H54 (cell line): ENCODE data around the gene BICDL2.
"Not testable (repeated sequence)": the region's sequence is repeated elsewhere in the genome, so short reads cannot be mapped to it uniquely, and the experiment has no call there.

ENCODE experiments used
- DNase-seq: peaks from one replicate; pipeline ENCODE4 v3.0.0; 2011; ENCODE audit warnings: low spot score, mixed read lengths; ENCODE audit not compliant: insufficient read length
- FAIRE-seq: peaks from 3 replicates; lab custom pipeline; 2011; peaks lifted over from hg19 to GRCh38; lab: Jason Lieb, UNC
- POLR2A ChIP-seq: IDR thresholded peaks from 2 replicates; pipeline ENCODE4 v1.6.1; 2011; ENCODE audit warnings: low read depth, mild to moderate bottlenecking, low read length

The BICDL2 gene

DNA sequence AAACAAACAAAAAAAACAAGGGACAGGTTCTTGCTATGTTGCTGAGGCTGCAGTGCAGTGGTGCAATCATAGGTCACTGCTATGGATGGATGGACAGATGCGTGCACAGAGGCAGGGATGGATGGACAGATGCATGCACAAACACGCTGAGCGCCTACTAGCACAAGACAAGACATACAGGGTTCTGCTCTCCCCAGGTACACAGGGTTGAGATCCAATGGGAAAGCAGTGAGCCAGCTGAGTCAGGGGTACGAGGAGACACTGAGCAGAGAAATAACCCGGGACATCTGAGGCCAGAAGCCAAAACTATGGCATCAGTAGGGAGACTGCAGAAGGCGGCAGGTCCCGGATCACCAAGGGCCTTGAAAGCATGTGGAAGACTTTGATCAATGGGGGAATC is 34.9 kb upstream of the BICDL2 start:
- no peak for TF ChIP-seq POLR2A
- DNase-seq (no peak), FAIRE-seq (no peak)

DNA sequence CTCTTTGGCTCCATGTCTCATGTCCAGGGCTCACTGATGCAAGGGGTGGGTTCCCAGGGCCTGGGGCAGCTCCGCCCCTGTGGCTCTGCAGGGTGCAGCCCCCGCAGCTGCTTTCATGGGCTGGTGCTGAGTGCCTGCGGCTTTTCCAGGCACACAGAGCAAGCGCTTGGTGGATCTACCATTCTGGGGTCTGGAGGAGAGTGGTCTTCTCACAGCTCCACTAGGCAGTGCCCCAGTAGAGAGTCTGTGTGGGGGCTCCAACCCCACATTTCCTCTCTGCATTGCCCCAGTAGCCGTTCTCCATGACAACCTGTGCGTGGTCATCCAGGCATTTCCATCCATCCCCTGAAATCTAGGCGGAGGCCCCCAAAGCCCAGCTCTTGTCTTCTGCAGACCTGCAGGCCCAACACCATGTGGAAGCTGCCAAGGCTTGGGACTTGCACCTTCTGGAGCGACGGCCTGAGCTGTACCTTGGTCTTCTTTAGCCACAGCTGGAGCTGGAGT is 33.9 kb upstream of the BICDL2 start:
- DNase-seq (no peak), FAIRE-seq (no peak)
- no peak for TF ChIP-seq POLR2A

DNA sequence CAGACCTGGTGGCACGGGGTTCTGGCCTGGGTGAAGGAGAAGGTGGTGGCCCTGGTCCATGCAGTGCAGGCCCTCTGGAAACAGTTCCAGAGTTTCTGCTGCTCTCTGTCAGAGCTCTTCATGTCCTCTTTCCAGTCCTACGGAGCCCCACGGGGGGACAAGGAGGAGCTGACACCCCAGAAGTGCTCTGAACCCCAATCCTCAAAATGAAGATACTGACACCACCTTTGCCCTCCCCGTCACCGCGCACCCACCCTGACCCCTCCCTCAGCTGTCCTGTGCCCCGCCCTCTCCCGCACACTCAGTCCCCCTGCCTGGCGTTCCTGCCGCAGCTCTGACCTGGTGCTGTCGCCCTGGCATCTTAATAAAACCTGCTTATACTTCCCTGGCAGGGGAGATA is 32.4 kb upstream of the BICDL2 start:
- not testable (repeated sequence) for DNase-seq, FAIRE-seq

DNA sequence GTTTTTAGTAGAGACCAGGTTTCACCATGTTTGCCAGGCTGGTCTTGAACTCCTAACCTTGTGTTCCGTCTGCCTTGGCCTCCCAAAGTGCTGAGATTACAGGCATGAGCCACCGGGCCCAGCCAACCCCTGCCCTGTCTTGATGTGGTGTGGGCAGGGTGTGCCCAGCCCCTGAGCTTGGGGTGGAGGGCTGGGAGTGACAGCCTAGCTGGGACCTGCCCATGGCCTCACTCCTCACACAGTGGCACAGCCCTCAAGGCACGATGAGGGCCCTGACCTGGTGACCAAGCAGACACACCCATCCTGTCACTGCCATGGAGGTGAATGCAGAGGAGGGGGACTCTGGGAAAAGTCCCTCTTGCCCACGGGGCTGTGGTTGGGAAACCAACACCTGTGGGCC is 31.7 kb upstream of the BICDL2 start:
- no peak for DNase-seq
- TF ChIP-seq POLR2A, result no peak
- FAIRE-seq, result no peak

DNA sequence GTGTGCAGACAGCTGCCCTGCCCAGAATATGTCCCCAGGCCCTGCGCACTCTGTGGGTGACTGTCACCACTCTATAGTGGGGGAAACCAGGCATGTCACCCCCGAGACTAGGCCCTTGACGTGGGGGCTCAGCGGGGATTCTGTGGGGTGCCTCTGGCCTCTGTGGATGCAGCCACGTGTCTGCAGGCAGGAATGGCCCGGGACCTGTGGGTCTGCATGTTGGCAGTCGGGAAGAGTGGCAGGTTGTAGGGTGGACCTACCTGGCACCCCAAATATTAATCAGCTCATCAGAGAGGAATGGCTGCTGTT is 29.6 kb upstream of the BICDL2 start:
- FAIRE-seq (no peak), DNase-seq (no peak)
- no peak for TF ChIP-seq POLR2A

DNA sequence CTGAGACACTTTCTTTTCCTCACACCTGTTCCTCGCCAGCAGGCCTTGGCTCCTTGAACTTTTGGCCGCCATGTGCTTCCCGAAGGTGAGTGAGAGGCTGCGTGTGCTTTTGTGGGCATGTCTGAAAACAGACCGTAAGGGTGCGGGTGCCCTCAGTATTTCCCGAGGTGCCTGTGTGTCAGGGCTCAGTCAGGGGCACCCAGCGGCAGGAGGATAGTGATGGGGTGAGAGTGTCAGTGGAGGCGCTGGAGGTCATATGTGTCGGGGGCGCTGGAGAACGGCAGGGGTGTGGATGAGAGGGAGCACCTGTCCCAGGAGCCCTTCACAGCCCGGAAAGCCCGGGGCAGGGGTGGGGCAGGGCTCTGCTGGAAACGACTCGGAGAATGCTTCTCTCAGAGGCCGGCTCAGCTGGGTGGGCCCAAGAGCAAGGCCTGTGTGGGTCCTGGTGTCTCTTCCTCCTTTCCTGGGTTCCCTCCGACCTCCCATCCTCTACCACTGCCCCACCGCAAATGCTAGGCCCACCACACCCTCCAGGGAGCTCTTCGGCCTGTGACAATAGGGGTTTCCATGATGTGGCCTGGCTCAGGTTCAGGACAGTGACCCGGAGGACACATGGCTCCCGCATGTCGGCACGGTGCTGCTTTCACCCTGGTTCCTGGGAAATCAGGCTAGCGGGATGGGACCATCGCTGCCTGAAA is 29.1 kb upstream of the BICDL2 start:
- no peak for FAIRE-seq
- DNase-seq, result no peak
- no peak for TF ChIP-seq POLR2A

DNA sequence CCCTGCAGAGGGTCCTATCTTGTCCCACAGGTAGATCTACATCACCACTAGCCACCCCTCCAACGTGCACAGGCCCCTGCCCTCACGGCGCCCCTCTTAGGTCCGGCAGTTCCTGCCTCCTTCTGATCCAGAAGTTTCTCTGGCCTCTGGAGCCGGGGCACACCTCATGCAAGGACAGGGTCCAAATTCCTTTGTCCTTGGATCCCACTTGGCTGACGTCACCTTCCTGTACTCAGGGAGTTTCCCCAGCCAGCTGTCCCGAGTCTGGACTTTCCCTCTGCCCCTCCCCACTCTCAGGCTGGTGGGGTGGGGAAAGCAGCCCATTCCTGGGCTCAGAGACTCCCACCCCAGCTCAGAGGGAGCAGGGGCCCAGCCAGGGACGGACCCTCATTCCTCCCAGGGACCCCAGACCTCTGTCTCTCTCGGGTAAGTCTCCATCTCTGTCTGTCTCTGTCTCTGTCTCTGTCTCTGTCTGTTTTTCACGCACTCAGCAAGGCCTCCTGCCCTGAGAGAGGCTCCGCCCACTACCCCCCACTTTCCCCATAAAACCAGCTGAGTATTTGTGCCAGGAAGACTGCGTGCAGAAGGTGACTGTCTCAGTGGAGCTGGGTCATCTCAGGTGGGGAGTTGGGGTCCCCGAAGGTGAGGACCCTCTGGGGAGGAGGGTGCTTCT is 28.5 kb upstream of the BICDL2 start, which contains the start of gene IL32:
IL32 (plus strand) TSS at position 572 of the 673 bp plus-strand sequence. CDS start 172 bp downstream, outside the sequence.
- peak; percentile 94 for DNase-seq
- FAIRE-seq, result no peak
- no peak for TF ChIP-seq POLR2A

DNA sequence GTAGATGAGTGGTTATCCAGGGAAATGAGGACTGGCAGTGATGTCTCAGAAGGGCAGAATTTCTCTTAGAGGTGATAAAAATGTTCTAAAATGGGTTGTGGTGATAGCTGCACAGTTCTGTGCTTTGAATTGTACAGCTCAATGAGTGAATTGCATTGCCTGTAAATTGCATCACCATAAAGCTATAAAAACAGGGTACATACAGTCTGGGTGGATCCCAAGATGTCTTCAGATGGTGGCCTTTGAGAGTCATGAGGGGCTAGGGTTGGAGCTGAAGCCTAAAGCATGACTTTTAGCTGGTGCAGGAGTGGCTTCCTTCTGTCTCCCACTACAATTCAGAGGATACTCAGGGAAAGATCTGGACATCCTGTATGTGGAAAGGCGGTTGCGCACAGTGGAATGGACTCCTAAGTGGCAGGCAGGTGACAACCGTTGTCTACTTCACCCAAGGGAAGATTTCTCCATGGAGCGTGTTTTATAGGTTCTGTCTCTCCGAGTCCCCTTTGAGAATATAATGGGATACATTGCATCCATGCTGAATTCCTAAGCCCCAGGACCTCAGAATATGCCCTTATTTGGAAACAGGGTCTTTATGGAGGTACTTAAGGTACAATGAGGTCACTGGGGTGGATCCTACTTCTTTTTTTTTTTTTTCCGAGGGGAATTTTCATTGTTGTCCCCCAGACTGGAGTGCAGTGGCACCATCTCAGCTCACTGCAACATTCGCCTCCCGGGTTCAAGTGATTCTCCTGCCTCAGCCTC is 27.1 kb upstream of the BICDL2 start:
- FAIRE-seq, result no peak
- TF ChIP-seq POLR2A, result no peak
- no peak for DNase-seq

DNA sequence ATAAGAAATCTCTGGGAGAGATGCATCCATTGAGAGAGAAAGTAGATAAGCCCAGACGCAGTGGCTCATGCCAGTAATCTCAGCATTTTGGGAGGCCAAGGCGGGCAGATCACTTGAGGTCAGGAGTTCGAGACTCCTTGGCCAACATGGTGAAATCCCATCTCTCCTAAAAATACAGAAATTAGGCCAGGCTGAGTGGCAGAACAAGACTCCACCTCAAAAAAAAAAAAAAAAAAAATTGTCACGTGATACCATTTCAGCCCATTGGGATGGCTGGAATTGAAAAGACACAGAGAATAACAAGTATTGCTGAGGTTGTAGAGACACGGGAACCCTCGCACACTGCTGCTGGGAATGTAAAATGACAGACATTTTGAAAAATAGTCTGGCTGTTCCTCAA is 25.8 kb upstream of the BICDL2 start:
- FAIRE-seq (no peak), DNase-seq (no peak)
- no peak for TF ChIP-seq POLR2A

DNA sequence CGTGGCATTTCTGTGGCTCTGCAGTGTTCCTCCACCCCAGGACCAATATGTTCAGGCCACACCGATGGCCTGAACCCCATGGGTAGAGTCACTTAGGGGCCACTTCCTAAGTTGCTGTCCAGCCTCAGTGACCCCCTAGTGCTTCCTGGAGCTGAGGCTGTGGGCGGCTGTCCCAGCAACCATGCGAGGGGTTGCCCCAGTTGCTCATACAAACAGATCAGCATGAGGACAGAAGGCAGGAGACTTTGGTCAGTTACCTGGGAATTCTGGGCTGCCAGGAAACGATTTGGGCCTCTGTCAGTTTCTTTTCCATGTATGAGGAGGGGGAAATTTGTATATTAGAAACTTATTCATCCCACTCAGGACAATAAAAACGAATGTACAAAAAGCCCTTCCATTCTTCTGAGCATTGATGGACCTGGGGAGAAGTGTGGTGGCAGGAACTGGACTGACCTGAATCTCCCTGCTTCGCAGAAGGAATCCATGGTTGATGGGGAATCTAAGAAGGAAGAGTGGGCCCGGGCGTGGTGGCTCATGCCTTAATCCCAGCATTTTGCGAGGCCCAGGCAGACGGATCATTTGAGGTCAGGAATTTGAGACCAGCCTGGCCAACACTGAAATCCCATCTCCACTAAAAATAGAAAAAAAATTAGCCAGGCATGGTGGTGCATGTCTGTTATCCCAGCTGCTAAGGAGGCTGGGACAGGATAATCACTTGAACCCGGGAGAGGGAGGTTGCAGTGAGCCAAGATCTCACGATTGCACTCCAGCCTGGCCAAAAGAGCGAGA is 23.8 kb upstream of the BICDL2 start:
- no peak for TF ChIP-seq POLR2A

DNA sequence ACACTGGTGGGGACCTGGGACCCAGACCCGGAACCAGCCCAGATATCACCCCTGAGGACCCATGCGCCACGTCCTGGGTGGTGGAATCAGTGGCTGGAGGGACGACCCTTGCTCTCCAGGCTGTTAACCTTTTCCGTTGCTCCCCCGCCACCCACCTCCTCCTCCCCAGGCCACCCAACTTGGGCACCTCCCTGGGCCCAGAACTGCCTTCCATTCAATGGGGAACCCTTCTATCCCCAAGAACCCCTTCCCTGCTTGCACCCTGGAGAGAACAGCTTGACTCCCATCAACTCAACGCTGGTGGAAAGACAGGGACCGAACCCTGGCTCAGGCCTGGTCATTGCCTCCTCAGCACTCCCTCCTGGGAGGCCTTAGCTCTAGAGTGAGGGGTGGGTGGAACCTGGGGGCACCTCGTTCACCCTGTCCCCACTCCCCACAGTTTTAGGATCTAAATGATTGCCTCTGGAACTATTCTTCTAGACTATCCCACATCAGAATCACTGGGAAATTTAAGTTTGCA is 23.0 kb upstream of the BICDL2 start:
- FAIRE-seq (no peak), DNase-seq (no peak)
- TF ChIP-seq POLR2A, result no peak

More for the DNA sequence above, 23.8 kb upstream of the BICDL2 start:
- DNase-seq (no peak), FAIRE-seq (no peak)

DNA sequence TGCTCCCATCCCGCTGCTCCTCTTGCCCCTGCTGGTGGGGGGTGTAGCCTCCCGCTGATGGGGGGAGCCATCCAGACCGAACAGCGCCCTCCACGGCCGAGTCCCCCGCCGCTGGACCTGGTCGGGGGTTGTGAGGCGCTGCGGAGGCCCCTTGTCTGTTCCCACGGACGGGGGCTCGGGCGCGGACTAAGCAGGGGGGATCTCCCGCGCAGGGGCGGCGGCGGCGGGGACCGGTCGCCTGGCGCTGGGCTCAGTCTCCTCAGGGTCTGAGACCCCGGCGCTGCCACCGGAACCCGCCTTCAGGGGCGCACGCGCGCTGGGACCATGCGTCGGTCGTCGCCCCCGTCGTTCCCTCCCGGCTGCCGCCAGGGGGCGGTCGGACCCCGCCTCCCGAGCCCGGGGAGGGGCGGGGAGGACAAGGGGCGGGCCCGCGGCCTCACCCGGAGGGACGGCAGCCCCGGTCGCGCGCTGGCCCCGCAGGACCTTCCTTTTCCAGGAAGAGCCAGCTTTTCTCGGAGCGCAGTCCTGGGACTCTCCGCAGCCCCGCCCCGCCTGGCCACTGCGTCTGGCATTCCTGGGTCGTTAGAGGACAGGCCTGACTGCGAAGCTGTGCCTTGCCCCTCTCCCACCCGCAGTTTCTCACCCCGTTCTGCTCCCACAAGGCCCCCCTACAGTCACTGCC is 22.4 kb upstream of the BICDL2 start:
- TF ChIP-seq POLR2A, result peak; percentile 18; the same call in 1 of the 2 replicates
- DNase-seq (peak; percentile 92), FAIRE-seq (no peak)
